GM21737 (cell line): ENCODE measurements around the gene ANKZF1.

Experiments
- ATAC-seq: cut with Tn5 transposase; IDR thresholded peaks from one replicate; pipeline ENCODE4 v1.9.1; 2021; ENCODE audit warnings: mild to moderate bottlenecking, moderate library complexity; ENCODE audit not compliant: unreplicated experiment

The ANKZF1 gene

GRCh38 chr2:219207884-219208740 is 21.5 kb upstream of the ANKZF1 start:
- no peak for ATAC-seq

GRCh38 chr2:219209236-219210195 is 20.1 kb upstream of the ANKZF1 start:
- ATAC-seq: no peak

DNA sequence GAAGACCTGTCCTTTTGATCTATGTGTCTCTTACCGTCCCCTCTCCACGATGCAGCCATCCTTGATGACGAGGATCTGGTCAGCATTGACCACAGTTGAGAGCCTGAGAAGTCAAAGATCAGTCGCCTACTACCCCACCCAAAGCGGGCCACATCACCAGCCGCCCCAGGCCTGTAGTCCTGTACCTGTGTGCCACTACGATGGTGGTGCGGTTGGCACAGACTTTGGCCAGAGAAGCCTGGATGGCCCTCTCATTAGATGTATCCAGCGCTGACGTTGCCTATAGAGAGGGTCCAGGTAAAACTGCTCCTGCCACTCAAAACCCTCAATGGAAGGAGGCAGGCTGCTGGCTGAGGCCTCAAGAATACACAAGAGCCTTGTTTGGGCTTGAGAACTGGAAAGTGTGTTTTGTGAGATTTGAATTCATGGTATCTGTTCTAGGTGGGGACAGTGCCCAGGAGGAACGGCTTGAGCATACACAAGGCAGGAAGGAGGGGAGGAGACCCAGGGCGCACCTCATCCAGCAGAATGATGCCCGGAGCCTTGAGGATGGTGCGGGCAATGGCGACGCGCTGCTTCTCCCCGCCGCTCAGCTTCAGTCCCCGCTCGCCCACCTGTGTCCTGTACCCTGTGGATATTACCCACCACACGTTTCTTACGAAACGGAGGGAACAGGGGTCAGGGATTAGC is 19.3 kb upstream of the ANKZF1 start:
- ATAC-seq: no peak

- ATAC-seq: no peak
Measured at GRCh38 chr2:219210886-219211362, 18.7 kb upstream of the ANKZF1 start.

DNA sequence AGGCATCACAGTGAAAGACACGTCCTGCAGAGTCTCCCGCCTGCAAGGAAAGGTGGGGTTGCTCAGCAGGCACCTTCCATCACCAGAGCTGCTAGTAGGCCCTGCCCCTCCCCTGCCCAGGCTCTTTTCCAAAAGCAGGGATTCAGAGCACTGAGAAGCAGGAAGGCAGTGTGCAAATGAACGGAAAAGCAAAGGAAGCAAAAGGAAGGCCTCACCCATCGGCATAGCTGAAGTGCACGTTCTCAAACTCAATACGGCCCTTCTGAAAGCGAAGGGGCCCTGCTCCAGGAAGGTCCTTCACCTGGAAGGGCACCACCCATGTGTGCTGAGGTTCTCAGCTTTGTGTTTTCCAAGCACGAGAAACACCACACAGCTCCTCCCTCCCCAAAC is 16.6 kb upstream of the ANKZF1 start:
- no peak for ATAC-seq

- ATAC-seq: no peak
Measured at GRCh38 chr2:219213486-219214071, 16.0 kb upstream of the ANKZF1 start.

GRCh38 chr2:219214141-219214540 is 15.5 kb upstream of the ANKZF1 start:
- no peak for ATAC-seq

DNA sequence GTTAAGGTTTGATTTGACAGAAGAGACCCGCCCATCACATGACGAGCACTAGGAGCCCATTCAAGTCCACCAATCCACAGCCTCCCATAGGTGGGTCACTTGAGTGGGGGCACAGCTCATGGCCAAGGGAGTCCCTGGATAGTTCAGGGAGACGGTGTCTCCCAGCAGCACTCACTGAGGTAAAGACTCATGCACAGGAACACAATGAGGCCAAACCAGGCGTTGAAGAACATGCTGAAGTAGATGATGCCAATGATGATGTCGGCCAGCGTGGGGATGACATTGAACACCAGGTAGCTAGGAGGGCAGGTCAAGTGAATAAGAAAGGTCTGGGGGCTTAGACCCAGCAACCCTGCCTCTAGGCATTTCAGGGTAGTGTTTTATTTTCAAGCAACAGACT is 14.8 kb upstream of the ANKZF1 start:
- no peak for ATAC-seq

DNA sequence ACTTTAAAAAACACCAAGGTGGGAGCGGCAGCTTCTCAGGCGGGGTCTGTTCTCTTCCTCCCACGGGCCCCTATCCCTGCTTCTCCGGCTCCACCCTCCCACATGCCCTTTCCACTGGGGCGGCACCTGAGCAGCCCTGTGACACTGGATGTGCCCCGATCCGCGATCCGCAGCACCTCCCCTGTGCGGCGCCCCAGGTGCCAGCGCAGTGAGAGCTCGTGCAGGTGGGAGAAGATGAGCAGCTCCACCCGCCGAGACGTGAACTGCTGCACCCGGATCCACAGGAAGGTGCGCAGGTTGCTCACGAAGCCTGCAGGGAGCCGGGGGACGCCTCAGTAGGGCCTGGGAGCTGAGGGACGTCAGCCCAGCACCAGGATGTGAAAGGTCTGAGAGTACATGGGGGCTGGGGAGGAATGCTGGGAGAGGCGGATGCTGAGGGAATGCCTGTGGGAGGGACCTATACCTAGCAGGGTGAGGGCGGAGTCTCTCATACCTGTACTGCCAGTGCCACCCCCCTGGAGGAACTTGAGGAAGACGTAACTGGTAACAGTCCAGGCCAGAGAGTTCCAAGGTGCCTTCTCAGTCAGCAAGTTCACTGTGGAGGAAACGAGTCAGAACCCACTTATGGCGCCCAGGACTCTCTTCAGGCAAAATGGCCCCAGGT is 13.6 kb upstream of the ANKZF1 start:
- no peak for ATAC-seq

- ATAC-seq: no peak
Measured at GRCh38 chr2:219216535-219216915, 13.1 kb upstream of the ANKZF1 start.

DNA sequence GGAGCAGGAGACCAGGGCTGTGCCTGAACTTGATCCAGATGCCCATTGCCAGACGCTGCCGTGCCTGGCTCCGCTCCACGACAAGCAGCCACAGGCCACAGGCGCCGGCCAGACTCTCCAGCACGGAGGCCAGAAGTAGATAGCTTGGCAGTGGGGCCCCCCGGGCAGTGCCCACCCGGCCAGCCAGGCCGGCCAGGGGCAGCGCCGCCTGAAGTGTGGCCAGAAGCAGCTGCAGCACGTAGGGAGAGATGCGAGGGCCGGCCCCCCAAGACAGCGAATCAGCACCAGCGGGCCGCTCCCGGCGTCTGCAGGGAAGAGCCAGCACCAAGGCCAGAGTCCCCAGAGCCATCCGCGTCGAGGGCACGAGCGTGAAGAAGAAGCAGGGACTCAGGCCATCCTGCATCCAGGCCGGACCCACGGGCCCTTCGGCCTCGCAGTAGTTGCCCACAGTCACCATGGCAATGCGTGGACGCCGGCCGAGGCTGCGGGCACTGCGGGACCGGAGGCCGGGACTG is 11.3 kb upstream of the ANKZF1 start:
- ATAC-seq: peak; percentile 4

- ATAC-seq: peak; percentile 61
Measured at GRCh38 chr2:219218732-219219701, 10.6 kb upstream of the ANKZF1 start, which contains the start of gene ABCB6. Gene ABCB6, minus strand, starts transcription at chr2:219218958. Its CDS starts 285 bp downstream, at chr2:219218673.

DNA sequence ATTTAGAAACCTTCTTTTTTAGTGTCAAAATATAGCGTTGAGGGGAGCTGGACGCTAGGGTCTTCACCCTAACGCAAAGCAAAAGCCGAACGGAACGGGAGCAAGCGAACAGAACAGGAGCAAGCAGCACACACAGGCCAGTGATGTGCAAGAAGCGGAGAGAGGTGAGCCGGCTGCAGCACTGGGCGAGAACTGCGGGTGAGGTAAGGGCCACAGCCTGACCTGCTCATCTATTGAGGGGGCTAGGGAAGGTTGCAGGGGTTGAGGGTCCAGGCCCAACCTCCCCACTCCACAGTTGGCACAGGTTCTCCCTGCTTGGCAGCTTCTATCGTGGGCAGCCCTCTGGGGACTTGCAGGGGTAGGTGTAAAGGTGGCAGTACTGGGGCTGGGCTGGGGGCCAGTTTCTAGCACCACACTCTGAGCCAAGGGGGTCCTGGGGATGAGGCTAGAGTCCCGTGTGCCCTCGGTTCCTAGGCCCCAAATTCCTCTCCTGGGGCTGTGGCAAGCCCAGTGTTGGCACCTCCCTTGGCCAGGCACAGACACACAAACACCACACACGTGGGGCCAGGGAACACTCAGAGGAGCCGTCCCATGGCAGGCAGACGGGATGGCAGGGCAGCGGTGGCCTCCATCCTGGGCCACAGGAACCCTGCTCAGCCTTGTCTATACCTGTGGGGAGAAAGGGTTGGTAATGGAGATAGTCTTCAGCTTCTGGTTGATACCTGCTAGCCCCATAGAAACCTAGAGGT is 9.6 kb upstream of the ANKZF1 start:
- ATAC-seq: no peak

- no peak for ATAC-seq
Measured at GRCh38 chr2:219220652-219221402, 8.8 kb upstream of the ANKZF1 start.

DNA sequence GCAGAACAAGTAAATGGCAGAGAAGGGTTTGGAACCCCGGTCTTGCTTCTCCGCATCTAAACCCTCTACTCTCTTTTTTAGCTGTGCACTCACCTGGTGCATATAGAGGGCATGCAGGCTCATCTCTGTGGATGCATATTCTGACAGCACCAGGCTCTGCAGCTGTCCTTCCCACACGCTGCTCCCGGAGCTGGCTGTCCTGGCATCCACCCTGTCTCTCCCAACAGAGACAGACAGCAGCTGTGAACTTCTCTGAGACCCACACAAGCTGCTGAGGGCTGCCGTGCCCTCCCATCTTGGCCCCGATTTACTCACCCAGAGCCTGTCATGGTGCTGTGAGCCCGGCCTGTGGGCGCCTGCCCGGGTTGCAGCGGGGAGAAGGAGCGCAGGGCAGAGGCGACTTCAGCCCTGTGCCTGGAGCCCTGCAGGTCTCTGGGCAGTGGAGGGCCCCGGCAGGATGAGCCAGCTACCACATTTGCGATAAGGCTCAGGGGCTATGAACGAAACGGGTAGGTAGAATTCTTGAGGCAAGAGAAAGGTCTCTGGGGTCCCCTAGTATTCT is 7.6 kb upstream of the ANKZF1 start:
- ATAC-seq: no peak

- ATAC-seq: no peak
Measured at GRCh38 chr2:219223831-219224610, 5.6 kb upstream of the ANKZF1 start.
